ENCODE measurements around the gene SPAG5. TPM values are rescaled to one million over a fixed set of nuclear protein-coding genes. Genes with fewer than 3 reads are reported as not detected.

The SPAG5 gene
- total and polyA plus RNA-seq, 4 donors, result 10.6 to 41.8 (median 12.8) TPM

DNA sequence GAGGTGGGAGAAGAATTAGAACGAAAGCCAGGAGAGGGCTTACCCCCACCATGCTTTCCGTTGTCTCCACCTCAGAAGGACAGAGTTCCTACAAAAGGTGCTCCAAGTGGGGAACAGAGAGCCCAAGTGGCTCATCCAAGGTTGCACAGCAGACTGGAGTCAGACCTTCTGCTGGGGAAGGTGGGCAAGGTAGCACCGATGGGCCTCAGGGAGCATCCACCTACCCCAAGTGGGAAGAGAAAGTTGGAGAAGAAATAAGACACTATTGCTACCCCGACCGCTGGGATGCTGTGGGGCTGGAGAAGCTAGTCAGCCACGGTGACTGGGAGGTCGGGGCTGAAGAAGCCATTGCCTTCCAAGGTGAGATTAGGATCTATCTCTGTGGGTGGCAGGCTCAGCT is 67.9 kb downstream of the SPAG5 start:
- no peaks in the 10 kb centered on the region for H3K27me3 ChIP-seq (ENCODE audit: control insufficient read depth in 4 of 4, insufficient read depth in 4 of 4, low read length in 3 of 4)
- TF ChIP-seq ZBTB33 (IDR thresholded peaks at IDR 0.05) (no peak), NR2F2 (IDR thresholded peaks at IDR 0.05) (no peak), FOXA2 (IDR thresholded peaks at IDR 0.05) (no peak), HNF4G (IDR thresholded peaks at IDR 0.05) (no peak), FOXA1 (IDR thresholded peaks at IDR 0.05) (no peak), REST (IDR thresholded peaks at IDR 0.05) (no peak), CTCF (IDR thresholded peaks at IDR 0.05; ENCODE audit: low read depth, low read length, missing input control) (no peak), EGR1 (IDR thresholded peaks at IDR 0.05; ENCODE audit: low read depth in 2 of 2) (no peak), HNF4A (conservative IDR thresholded peaks at IDR 0.05) (no peak), SP1 (IDR thresholded peaks at IDR 0.05) (no peak), JUND (IDR thresholded peaks at IDR 0.05) (no peak), RAD21 (IDR thresholded peaks at IDR 0.05) (no peak), RXRA (IDR thresholded peaks at IDR 0.05) (no peak), GABPA (IDR thresholded peaks at IDR 0.05 in 1 of 2, conservative IDR thresholded peaks at IDR 0.05 in 1 of 2) (no peak), TAF1 (conservative IDR thresholded peaks at IDR 0.05) (no peak), YY1 (IDR thresholded peaks at IDR 0.05) (no peak)
- TF ChIP-seq, protein P1, sequence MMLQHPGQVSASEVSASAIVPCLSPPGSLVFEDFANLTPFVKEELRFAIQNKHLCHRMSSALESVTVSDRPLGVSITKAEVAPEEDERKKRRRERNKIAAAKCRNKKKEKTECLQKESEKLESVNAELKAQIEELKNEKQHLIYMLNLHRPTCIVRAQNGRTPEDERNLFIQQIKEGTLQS (IDR thresholded peaks at IDR 0.05), result no peak
- TF ChIP-seq, protein P2, sequence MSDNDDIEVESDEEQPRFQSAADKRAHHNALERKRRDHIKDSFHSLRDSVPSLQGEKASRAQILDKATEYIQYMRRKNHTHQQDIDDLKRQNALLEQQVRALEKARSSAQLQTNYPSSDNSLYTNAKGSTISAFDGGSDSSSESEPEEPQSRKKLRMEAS (IDR thresholded peaks at IDR 0.05), result no peak
- no peaks in the 10 kb centered on the region for H3K36me3 ChIP-seq (ENCODE audit: control insufficient read depth in 4 of 4, insufficient read depth in 3 of 4, low read depth in 1 of 4, low read length in 3 of 4)
- WGBS, result 76% methylated on average over 7 of the region's 7 CpGs
- H3K4me1 ChIP-seq (ENCODE audit: control insufficient read depth in 4 of 4, insufficient read depth in 4 of 4, low read length in 3 of 4), result no peaks in the 10 kb centered on the region
- no peaks in the 10 kb centered on the region for H3K9me3 ChIP-seq (ENCODE audit: control insufficient read depth in 4 of 4, low read length in 3 of 4)
- no peak overlapping the region for H3K27ac ChIP-seq (ENCODE audit: low read depth in 1 of 2, low read length in 2 of 2)
- no peak overlapping the region for H3K9ac ChIP-seq (ENCODE audit: low read depth in 1 of 2, low read length in 2 of 2)
- no peak overlapping the region for H3K4me3 ChIP-seq (ENCODE audit: low read depth in 1 of 3, low read length in 3 of 3)
- DNase-seq (ENCODE audit: low spot score), result no peak

Measured in liver (tissue), 9 donors.